Measurements from ENCODE around the gene CCL15. TPM values are rescaled to one million over a fixed set of nuclear protein-coding genes. Genes with fewer than 3 reads are reported as not detected.
"Not testable (repeated sequence)": the region's sequence is repeated elsewhere in the genome, so short reads cannot be mapped to it uniquely, and the experiment has no call there.

The CCL15 gene
- total RNA-seq, 1 donor from 2014 or later: 1.3 TPM

DNA sequence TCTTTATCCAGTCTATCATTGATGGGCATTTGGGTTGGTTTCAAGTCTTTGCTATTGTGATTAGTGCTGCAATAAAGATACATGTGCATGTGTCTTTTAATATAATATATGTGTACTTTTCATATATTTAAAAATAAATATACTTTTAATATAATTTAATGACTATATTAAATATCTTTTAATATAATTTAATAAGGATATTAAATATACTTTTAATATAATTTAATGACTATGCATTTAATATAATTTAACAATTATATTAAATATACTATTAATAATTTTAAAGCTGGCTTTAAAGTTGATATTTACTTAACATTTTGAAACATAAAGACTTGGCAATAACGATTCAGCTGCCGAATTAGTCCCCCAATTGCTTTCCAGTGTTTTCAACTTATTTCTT, 15.2 kb upstream of the CCL15 start:
- Histone ChIP-seq H3K4me3 (no peak overlapping the region), H3K27me3 (no peaks in the 10 kb centered on the region), H3K4me1 (no peaks in the 10 kb centered on the region), H3K9me3 (no peaks in the 10 kb centered on the region), H3K27ac (no peak overlapping the region), H3K36me3 (no peaks in the 10 kb centered on the region)
- DNase-seq (no peak), ATAC-seq (no peak)
- TF ChIP-seq CTCF (IDR thresholded peaks at IDR 0.05): no peak
- intact Hi-C loops (cut with DNase I): no loop called here

DNA sequence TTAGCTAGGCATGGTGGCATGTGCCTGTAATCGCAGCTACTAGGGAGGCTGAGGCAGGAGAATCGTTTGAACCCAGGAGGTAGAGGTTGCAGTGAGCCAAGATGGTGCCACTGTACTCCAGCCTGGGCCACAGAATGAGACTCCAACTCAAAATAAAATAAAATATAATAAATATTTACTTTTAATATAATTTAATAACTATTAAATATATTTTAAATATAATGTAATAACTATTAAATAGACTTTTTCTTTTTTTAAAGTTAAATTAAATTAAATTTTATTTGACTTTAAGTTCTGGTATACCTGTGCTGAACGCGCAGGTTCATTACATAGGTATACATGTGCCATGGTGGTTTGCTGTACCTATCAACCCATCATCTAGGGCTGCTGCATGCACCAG, 14.5 kb upstream of the CCL15 start:
- intact Hi-C loops (cut with DNase I); ATAC-seq; H3K27me3 ChIP-seq; H3K9me3 ChIP-seq; H3K36me3 ChIP-seq; H3K27ac ChIP-seq; H3K4me3 ChIP-seq; DNase-seq; H3K4me1 ChIP-seq: not testable (repeated sequence)

GRCh38 chr17:36014946-36015345, 13.6 kb upstream of the CCL15 start:
- Histone ChIP-seq H3K4me3 (no peak overlapping the region), H3K9me3 (no peaks in the 10 kb centered on the region), H3K4me1 (no peaks in the 10 kb centered on the region), H3K27me3 (no peaks in the 10 kb centered on the region), H3K36me3 (no peaks in the 10 kb centered on the region), H3K27ac (no peak overlapping the region)
- no peak for ATAC-seq
- intact Hi-C loops (cut with DNase I): no loop called here
- DNase-seq: no peak
- TF ChIP-seq CTCF (IDR thresholded peaks at IDR 0.05): no peak

GRCh38 chr17:36011201-36011600, 9.8 kb upstream of the CCL15 start:
- no peaks in the 10 kb centered on the region for H3K4me1 ChIP-seq
- no peaks in the 10 kb centered on the region for H3K9me3 ChIP-seq
- TF ChIP-seq CTCF (IDR thresholded peaks at IDR 0.05): no peak
- ATAC-seq (no peak), DNase-seq (no peak)
- no peaks in the 10 kb centered on the region for H3K27me3 ChIP-seq
- intact Hi-C loops (cut with DNase I): no loop called here
- no peaks in the 10 kb centered on the region for H3K36me3 ChIP-seq
- no peak overlapping the region for H3K4me3 ChIP-seq
- no peak overlapping the region for H3K27ac ChIP-seq

GRCh38 chr17:36008998-36009665, 7.8 kb upstream of the CCL15 start:
- Histone ChIP-seq H3K4me3 (no peak overlapping the region), H3K9me3 (no peaks in the 10 kb centered on the region), H3K27ac (no peak overlapping the region), H3K27me3 (no peaks in the 10 kb centered on the region), H3K36me3 (no peaks in the 10 kb centered on the region), H3K4me1 (no peaks in the 10 kb centered on the region)
- intact Hi-C loops (cut with DNase I): no loop called here
- ATAC-seq (peak; percentile 25), DNase-seq (no peak)
- TF ChIP-seq CTCF (IDR thresholded peaks at IDR 0.05): peak; percentile 25

DNA sequence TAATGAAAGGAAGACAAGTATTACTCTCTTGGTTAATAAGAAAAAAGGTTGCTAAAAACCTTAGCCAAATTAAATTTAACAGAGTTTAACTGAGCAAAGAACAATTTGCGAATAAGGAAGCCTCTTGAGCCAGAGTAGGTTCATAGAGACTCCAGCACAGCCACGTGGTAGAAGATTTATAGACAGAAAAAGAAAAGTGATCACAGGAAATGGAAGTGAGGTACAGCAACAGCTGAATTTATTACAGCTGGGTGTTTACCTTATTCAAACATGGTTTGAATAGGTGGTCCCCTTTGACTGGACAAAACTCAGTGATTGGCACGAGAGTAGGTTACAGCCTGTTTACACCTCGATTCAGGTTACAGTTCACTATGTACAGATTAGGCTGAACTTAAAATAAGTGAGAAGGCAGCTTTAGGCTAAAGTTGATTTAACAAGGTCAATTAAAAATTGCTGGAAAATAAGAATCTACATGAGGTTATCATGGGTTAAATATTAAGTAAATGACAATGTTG, 3.3 kb upstream of the CCL15 start:
- H3K9me3 ChIP-seq: no peaks in the 10 kb centered on the region
- H3K36me3 ChIP-seq: no peaks in the 10 kb centered on the region
- no peak overlapping the region for H3K27ac ChIP-seq
- no peaks in the 10 kb centered on the region for H3K4me1 ChIP-seq
- no peak for ATAC-seq
- TF ChIP-seq CTCF (IDR thresholded peaks at IDR 0.05): no peak
- no peak overlapping the region for H3K4me3 ChIP-seq
- no peaks in the 10 kb centered on the region for H3K27me3 ChIP-seq
- DNase-seq: no peak
- intact Hi-C loops (cut with DNase I): no loop called here

Measured in upper lobe of right lung (tissue), 1 donor.